Kidney epithelial cell (primary cell): ENCODE data around the gene CLECL1. TPM values are rescaled to one million over a fixed set of nuclear protein-coding genes. Genes with fewer than 3 reads are reported as not detected.

Source experiments
- DNase-seq: peaks from one replicate; pipeline ENCODE4 v3.0.0-alpha.2; 2010; ENCODE audit warnings: low read depth
- H3K27me3 ChIP-seq: 2 replicates; pipeline ENCODE4 v1.6.0; 2011; ENCODE audit warnings: low read length; ENCODE audit not compliant: control insufficient read depth, insufficient read depth
- H3K36me3 ChIP-seq: 2 replicates; pipeline ENCODE4 v1.5.1; 2011; ENCODE audit warnings: low read length; ENCODE audit not compliant: control insufficient read depth, insufficient read depth
- H3K4me3 ChIP-seq: 2 replicates; pipeline ENCODE4 v1.5.1; 2011; ENCODE audit warnings: low read depth, mild to moderate bottlenecking, control low read depth, low read length
- CTCF ChIP-seq: IDR thresholded peaks from 2 replicates; pipeline ENCODE4 v1.5.1; 2011; ENCODE audit warnings: mild to moderate bottlenecking, moderate library complexity, low read length, control low read depth, inconsistent platforms; ENCODE audit not compliant: insufficient read depth, poor library complexity, severe bottlenecking
- total RNA-seq: library from RNA; depleted of rRNA; stranded (reverse); fragments of >200 nt; gene quantifications from 2 replicates; pipeline ENCODE4 v1.2.3, GENCODE V29; 2015

The CLECL1 gene
- total RNA-seq, 1 donor from 2014 or later: not detected

GRCh38 chr12:9731393-9731792, 1.5 kb downstream of the CLECL1 start:
- H3K27me3 ChIP-seq: no peaks in the 10 kb centered on the region

DNA sequence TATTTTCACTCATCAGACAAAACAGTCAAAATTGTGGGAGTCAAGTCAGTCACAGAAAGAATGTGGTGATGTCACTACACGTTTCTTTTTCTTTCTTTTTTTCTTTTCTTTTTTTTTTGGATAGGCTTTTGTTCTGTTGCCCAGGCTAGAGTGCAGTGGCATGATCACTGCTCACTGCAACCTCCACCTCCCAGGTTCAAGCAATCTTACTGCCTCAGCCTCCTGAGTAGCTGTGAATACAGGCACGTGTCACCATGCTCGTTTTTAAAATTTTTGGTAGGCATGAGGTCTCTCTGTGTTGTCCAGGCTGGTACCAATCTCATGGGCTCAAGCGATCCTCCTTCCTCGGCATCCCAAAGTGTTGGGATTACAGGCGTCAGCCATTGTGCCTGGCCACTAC, 2.3 kb downstream of the CLECL1 start:
- Histone ChIP-seq H3K4me3 (no peak overlapping the region), H3K27me3 (no peaks in the 10 kb centered on the region)
- TF ChIP-seq CTCF: no peak

More at GRCh38 chr12:9731393-9731792, 1.5 kb downstream of the CLECL1 start:
- no peak overlapping the region for H3K4me3 ChIP-seq
- no peak for DNase-seq
- TF ChIP-seq CTCF: no peak
- H3K36me3 ChIP-seq: no peaks in the 10 kb centered on the region

DNA sequence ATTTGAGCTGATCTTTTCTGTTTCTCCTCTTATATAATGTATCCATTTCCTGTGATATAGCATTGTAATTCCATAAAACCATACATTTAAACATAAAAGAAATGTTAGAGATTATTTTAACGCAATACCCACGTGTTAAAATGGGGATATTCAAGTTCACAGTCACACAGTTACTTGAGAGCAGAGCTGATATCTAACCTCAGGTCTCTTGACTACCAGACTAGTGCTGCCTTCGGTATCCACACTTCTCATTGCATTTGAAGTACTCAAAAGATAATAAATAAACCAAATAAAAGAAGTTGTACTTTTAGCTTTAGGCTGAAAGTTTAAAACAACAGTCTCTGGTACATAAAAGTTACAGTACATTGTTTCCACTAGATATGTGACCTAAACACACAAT, 2.9 kb downstream of the CLECL1 start:
- TF ChIP-seq CTCF: no peak
- no peaks in the 10 kb centered on the region for H3K36me3 ChIP-seq
- DNase-seq: no peak
- H3K4me3 ChIP-seq: no peak overlapping the region
- no peaks in the 10 kb centered on the region for H3K27me3 ChIP-seq

More for the DNA sequence above, 2.3 kb downstream of the CLECL1 start:
- no peaks in the 10 kb centered on the region for H3K36me3 ChIP-seq
- no peak for DNase-seq

DNA sequence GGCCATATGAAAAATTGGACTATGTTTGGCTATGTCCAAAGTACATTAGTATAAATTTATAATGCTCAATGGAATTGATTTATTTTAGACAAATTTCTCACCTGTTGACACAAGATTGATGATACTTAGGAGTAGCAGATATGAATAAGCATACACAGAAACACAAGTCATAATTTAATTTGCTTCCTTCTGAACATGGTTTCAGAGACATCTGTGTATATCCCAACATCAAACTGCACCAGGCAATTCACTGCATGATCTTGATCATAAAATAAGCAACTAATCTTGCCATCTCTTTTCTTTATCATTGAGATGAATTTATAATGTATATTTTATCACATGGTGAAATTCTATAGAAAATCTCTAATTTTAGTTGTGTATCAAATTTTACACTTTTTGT, 3.8 kb downstream of the CLECL1 start:
- Histone ChIP-seq H3K27me3 (no peaks in the 10 kb centered on the region), H3K36me3 (no peaks in the 10 kb centered on the region), H3K4me3 (no peak overlapping the region)
- no peak for DNase-seq
- TF ChIP-seq CTCF: no peak

GRCh38 chr12:9727813-9728212, 5.1 kb downstream of the CLECL1 start:
- H3K27me3 ChIP-seq: no peaks in the 10 kb centered on the region
- no peak for DNase-seq
- no peaks in the 10 kb centered on the region for H3K36me3 ChIP-seq
- H3K4me3 ChIP-seq: no peak overlapping the region
- no peak for TF ChIP-seq CTCF

GRCh38 chr12:9725213-9725870, 7.6 kb downstream of the CLECL1 start:
- DNase-seq: no peak
- no peaks in the 10 kb centered on the region for H3K36me3 ChIP-seq
- H3K27me3 ChIP-seq: no peaks in the 10 kb centered on the region
- H3K4me3 ChIP-seq: no peak overlapping the region
- TF ChIP-seq CTCF: no peak
